Measurements from ENCODE around the gene ARHGEF7.

GRCh38 chr13:111353508-111353907 is 238.4 kb downstream of the ARHGEF7 start:
- no peak for TF ChIP-seq CTCF (IDR thresholded peaks at IDR 0.05)
- no peak for TF ChIP-seq POLR2AphosphoS5 (IDR thresholded peaks at IDR 0.05)

Data from stomach (tissue), 4 donors.